ENCODE data around the gene ESPNL. TPM values are rescaled to one million over a fixed set of nuclear protein-coding genes. Genes with fewer than 3 reads are reported as not detected.

The ESPNL gene
- total and polyA plus RNA-seq, 2 of the 4 experiments (the other 2 are of a cell fraction) = 2.0 TPM

DNA sequence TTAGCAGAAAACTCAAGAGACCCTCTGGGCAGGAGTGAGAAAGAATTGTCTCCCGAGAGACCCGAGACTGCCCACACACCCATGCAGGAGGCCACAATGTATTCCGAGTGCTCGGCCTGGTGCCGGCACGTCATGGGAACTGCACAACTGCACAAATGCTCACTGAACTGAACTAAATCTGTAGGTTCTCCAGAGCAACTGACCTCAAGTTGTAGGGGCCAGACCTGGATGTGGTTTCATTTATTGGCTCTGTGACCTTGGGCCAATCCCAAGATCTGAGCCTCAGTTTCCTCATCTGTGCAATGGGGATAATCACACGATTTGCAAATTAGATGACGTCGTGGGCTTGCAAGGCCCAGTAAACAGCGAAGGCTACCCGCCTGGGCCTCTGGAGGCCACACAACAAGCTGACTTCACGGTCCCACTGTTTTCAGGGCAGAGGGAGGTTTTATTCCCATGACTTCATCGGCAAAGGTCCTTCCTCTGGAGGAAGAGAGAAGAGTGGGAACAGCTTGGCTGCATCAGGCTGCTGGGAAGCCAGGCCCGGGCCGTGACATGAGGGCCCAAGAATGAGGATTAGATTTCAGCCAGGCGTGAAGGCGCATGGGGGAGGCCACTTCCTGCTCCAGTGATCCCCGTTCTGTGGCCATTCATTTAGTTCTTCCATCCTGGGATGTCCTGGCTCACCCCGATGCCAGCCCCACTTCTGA lies 55.1 kb downstream of the ESPNL start:
- no peaks in the 10 kb centered on the region for H3K9me3 ChIP-seq (ENCODE audit: control insufficient read depth, insufficient read depth, low read length)
- peak overlapping the region; percentile 38 for H3K14ac ChIP-seq (replicated peaks; ENCODE audit: low read depth, low read length)
- no peaks in the 10 kb centered on the region for H4K20me1 ChIP-seq (ENCODE audit: insufficient read depth, low read length)
- H3K4ac ChIP-seq (ENCODE audit: low read depth, low read length) = peak overlapping the region; percentile 56
- H3K27me3 ChIP-seq (ENCODE audit: control insufficient read depth, insufficient read depth, low read length) = no peaks in the 10 kb centered on the region
- TF ChIP-seq MXI1 (IDR thresholded peaks at IDR 0.05; ENCODE audit: borderline replicate concordance, low read depth, low read length) = 0 out of 2 replicates have a peak, but pooled peaks have one; percentile 11
- peak; percentile 82 for TF ChIP-seq RCOR1 (IDR thresholded peaks at IDR 0.05; ENCODE audit: insufficient replicate concordance, low read length)
- peak; percentile 10; the same call in 1 of the 2 replicates for TF ChIP-seq MAZ (IDR thresholded peaks at IDR 0.05; ENCODE audit: borderline replicate concordance, low read depth, low read length)
- no peak for TF ChIP-seq FOS (IDR thresholded peaks at IDR 0.05; ENCODE audit: low read depth, low read length)
- peaks cover 14% of the 10 kb centered on the region for H3K4me1 ChIP-seq (ENCODE audit: control insufficient read depth, insufficient read depth, low read length)
- dilution Hi-C loops (cut with HindIII; ENCODE audit: low sequenced_read_pairs, unreplicated experiment) = no loop called here
- peak overlapping the region; percentile 19 for H2AK9ac ChIP-seq (replicated peaks; ENCODE audit: low read depth, low read length, poor library complexity)
- peak overlapping the region; percentile 16; the same call in 1 of the 2 replicates for H4K5ac ChIP-seq (ENCODE audit: low read depth, low read length)
- in situ Hi-C loops (cut with MboI; ENCODE audit: low sequenced_read_pairs) = no loop called here
- no peak overlapping the region for H3K9ac ChIP-seq (ENCODE audit: low read depth, low read length)
- ChIA-PET POLR2A (ENCODE audit: unreplicated experiment) (no interaction called here), CTCF (no interaction called here)
- peak overlapping the region; percentile 56; the same call in 1 of the 2 replicates for H3K27ac ChIP-seq (ENCODE audit: insufficient read depth, low read length)
- peak overlapping the region; percentile 25; the same call in 1 of the 2 replicates for H3K23ac ChIP-seq (ENCODE audit: low read depth, low read length)
- DNase-seq (peak; percentile 92), ATAC-seq (ENCODE audit: low read depth) (peak; percentile 60)
- peak overlapping the region; percentile 44; the same call in 1 of the 2 replicates for H4K91ac ChIP-seq (ENCODE audit: insufficient read depth, low read depth, low read length)
- intact Hi-C loops (cut with micrococcal nuclease) = no loop called here
- H3K4me2 ChIP-seq (ENCODE audit: low read depth, low read length) = no peak overlapping the region
- H3K79me1 ChIP-seq (ENCODE audit: low read depth in 1 of 2, low read length in 2 of 2) = no peaks in the 10 kb centered on the region; a peak in 1 of 4 replicates
- H2BK20ac ChIP-seq (ENCODE audit: low read depth, low read length) = peak overlapping the region; percentile 29; the same call in 1 of the 2 replicates
- peak overlapping the region; percentile 24 to 65; a peak in 2 of 4 replicates for H4K8ac ChIP-seq (ENCODE audit: low read depth in 2 of 2, low read length in 2 of 2)
- peak overlapping the region; percentile 13; the same call in 1 of the 3 replicates for H2BK15ac ChIP-seq (ENCODE audit: low read depth, low read length)
- peak overlapping the region; percentile 66; the same call in 1 of the 2 replicates for H2AK5ac ChIP-seq (ENCODE audit: low read depth, low read length)
- no TSS peak for BruUV-seq (replicated peaks)
- H3K36me3 ChIP-seq (ENCODE audit: control insufficient read depth, insufficient read depth, low read length) = no peaks in the 10 kb centered on the region
- no peak overlapping the region for H3K4me3 ChIP-seq (ENCODE audit: insufficient read depth, low read depth, low read length)
- 67% methylated on average over 12 of the region's 19 CpGs; no CpG with 5 or more reads in 1 of the 2 experiments for WGBS, 2 experiments (ENCODE audit: extremely low coverage in 2 of 2, insufficient read length in 1 of 2)
- H2BK5ac ChIP-seq (ENCODE audit: low read depth, low read length, poor library complexity, severe bottlenecking) = peak overlapping the region; percentile 22
- H3K9me1 ChIP-seq (ENCODE audit: insufficient read depth, low read length) = 0 out of 2 replicates have a peak, but pooled peaks cover 7% of the 10 kb centered on the region
- H2AFZ ChIP-seq (replicated peaks; ENCODE audit: low read length, poor library complexity) = peak overlapping the region; percentile 85
- H3K56ac ChIP-seq (ENCODE audit: extremely low read depth, insufficient read depth, low read length) = no peak overlapping the region
- H3K18ac ChIP-seq (ENCODE audit: low read depth, low read length) = peak overlapping the region; percentile 20; the same call in 1 of the 2 replicates
- H2BK120ac ChIP-seq (ENCODE audit: low read depth, low read length) = peak overlapping the region; percentile 50; the same call in 1 of the 2 replicates

Measured in IMR-90 (cell line).